Activated B cell treated with CpG ODN at 0.5 μM for 24 hours (primary cell): ENCODE measurements around the gene GAK. TPM values are rescaled to one million over a fixed set of nuclear protein-coding genes. Genes with fewer than 3 reads are reported as not detected.

ENCODE experiments used
- ATAC-seq: fragments of 200-7000 bp; cut with Tn5 transposase; one replicate; pipeline ENCODE4 v1.10.0; 2021; ENCODE audit warnings: low read depth, mild to moderate bottlenecking, moderate library complexity
- CTCF ChIA-PET: fragments of 350-600 bp; sonication (Branson Sonifier 250); formaldehyde crosslinking; loops from one replicate; lab custom pipeline; 2021; ENCODE audit warnings: antibody characterized with exemption; lab: Charles Lee
- POLR2A ChIA-PET: fragments of 350-600 bp; sonication (Branson Sonifier 250); formaldehyde crosslinking; loops from one replicate; lab custom pipeline; 2021; ENCODE audit warnings: antibody characterized with exemption; lab: Charles Lee
- DNase-seq: peaks from one replicate; pipeline ENCODE4 v3.0.0; 2022
- H3K27ac Mint-ChIP-seq: one replicate; pipeline ENCODE4 v1.8.0; 2020; ENCODE audit warnings: mixed read lengths
- H3K27me3 Mint-ChIP-seq: one replicate; pipeline ENCODE4 v1.8.0; 2021; ENCODE audit warnings: mixed read lengths
- H3K36me3 Mint-ChIP-seq: one replicate; pipeline ENCODE4 v1.8.0; 2021; ENCODE audit warnings: low read depth, mixed read lengths
- H3K4me1 Mint-ChIP-seq: one replicate; pipeline ENCODE4 v1.8.0; 2021; ENCODE audit warnings: mixed read lengths
- H3K4me3 Mint-ChIP-seq: one replicate; pipeline ENCODE4 v1.8.0; 2020; ENCODE audit warnings: mild to moderate bottlenecking, mixed read lengths
- H3K9me3 Mint-ChIP-seq: one replicate; pipeline ENCODE4 v1.8.0; 2020; ENCODE audit warnings: mixed read lengths
- CTCF ChIP-seq: fragments of 200-600 bp; IDR thresholded peaks from one replicate; pipeline ENCODE4 v1.8.0; 2022; ENCODE audit warnings: antibody characterized with exemption, mild to moderate bottlenecking
- intact Hi-C: fragments of 100-400 bp; cut with micrococcal nuclease; formaldehyde crosslinking; loops from one replicate; pipeline ENCODE4 v1.15.1; 2024
- total RNA-seq: library from RNA; stranded (reverse); gene quantifications from 2 replicates; pipeline ENCODE4 v1.2.3, GENCODE V29; 2022

The GAK gene
- total RNA-seq, 1 donor from 2014 or later = 172 TPM

- ATAC-seq = no peak
- ChIA-PET CTCF (no interaction called here), POLR2A (no interaction called here)
- Mint-ChIP-seq H3K4me1 (no peaks in the 10 kb centered on the region), H3K27ac (no peak overlapping the region), H3K4me3 (no peak overlapping the region), H3K27me3 (no peaks in the 10 kb centered on the region), H3K36me3 (peaks cover 56% of the 10 kb centered on the region), H3K9me3 (no peaks in the 10 kb centered on the region)
- no peak for TF ChIP-seq CTCF
- intact Hi-C loops = no loop called here
- no peak for DNase-seq
These were observed 21.4 kb upstream of the GAK start for GRCh38 chr4:953574-953915.

- intact Hi-C loops = no loop called here
- Mint-ChIP-seq H3K27me3 (no peaks in the 10 kb centered on the region), H3K9me3 (no peaks in the 10 kb centered on the region), H3K27ac (no peak overlapping the region), H3K36me3 (peaks cover 52% of the 10 kb centered on the region), H3K4me1 (no peaks in the 10 kb centered on the region), H3K4me3 (no peak overlapping the region)
- CTCF ChIA-PET = no interaction called here
- DNase-seq (no peak), ATAC-seq (no peak)
- POLR2A ChIA-PET = no interaction called here
- no peak for TF ChIP-seq CTCF
These were observed 20.9 kb upstream of the GAK start for GRCh38 chr4:952881-953573.

DNA sequence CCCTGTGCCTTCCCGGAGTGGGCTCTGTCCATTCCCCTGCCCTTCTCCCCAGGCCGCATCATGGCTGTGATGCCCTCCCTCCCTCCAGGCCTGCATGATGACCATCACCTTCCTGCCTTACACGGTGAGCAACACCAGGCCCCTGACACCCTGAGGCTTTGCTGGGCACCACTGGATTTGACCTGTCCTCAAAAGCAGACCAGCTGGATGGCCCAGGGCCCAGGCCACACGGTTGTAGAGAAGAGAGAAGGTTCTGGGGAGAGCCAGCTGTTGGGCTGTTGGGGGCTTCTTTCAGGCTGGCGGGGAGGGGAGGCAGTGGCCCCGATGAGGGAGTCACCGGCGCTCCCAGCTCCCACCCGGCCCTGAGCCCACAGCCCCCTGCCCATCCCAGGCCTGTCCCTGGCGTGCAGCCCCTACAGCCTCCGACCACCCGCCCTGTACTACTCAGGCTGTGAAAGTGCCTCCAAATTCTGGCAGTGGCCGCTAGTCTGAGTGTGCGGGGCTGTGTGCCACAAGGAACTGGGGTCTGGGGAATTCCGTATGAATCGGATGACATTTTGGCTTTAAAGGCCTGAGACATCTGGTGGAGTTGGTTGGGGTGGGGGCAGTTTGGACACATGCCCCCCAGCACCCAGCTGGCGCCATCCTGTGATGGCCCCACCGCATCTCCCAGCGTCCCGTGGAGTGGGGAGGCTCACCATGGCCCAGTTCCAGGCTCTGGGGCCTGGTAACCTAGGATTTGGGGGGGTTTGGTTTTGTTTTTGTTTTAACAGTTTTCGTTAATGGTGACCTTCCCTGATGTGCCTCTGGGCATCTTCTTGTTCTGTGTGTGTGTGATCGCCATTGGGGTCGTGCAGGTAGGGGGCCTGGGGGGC is 19.7 kb upstream of the GAK start:
- no peaks in the 10 kb centered on the region for H3K27me3 Mint-ChIP-seq
- H3K9me3 Mint-ChIP-seq = no peaks in the 10 kb centered on the region
- peaks cover 4% of the 10 kb centered on the region for H3K4me1 Mint-ChIP-seq
- peaks cover 44% of the 10 kb centered on the region for H3K36me3 Mint-ChIP-seq
- POLR2A ChIA-PET = no interaction called here
- no peak for DNase-seq
- no peak for TF ChIP-seq CTCF
- H3K4me3 Mint-ChIP-seq = no peak overlapping the region
- intact Hi-C loops = no loop called here
- ATAC-seq = no peak
- H3K27ac Mint-ChIP-seq = no peak overlapping the region
- CTCF ChIA-PET = no interaction called here

DNA sequence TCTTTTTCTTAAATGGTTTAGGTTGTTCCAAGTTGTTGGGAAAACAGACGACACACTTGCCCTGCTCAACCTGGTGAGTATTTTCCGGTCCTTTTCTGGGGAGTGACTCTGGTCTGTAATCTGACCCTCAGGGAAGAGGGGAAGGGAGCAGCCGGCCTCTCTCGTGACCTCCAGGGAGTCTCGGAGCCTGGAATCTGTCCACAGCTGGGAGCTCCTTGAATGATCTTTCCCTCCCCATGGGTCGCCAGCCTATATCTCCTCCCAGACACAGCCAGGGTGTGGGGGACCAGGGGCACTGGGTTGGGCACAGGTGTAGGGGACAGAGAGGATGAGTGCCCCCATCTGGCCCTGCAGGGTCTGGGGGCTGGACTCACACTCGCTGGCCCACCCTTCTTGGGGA is 19.1 kb upstream of the GAK start:
- ATAC-seq (no peak), DNase-seq (no peak)
- peaks cover 7% of the 10 kb centered on the region for H3K4me1 Mint-ChIP-seq
- H3K27me3 Mint-ChIP-seq = no peaks in the 10 kb centered on the region
- H3K4me3 Mint-ChIP-seq = no peak overlapping the region
- no peaks in the 10 kb centered on the region for H3K9me3 Mint-ChIP-seq
- intact Hi-C loops = no loop called here
- H3K27ac Mint-ChIP-seq = no peak overlapping the region
- CTCF ChIA-PET = no interaction called here
- POLR2A ChIA-PET = no interaction called here
- TF ChIP-seq CTCF = no peak
- H3K36me3 Mint-ChIP-seq = peaks cover 40% of the 10 kb centered on the region

- DNase-seq (no peak), ATAC-seq (no peak)
- Mint-ChIP-seq H3K4me1 (peaks cover 11% of the 10 kb centered on the region), H3K27me3 (no peaks in the 10 kb centered on the region), H3K9me3 (no peaks in the 10 kb centered on the region), H3K36me3 (peaks cover 36% of the 10 kb centered on the region), H3K27ac (no peak overlapping the region), H3K4me3 (no peak overlapping the region)
- ChIA-PET POLR2A (no interaction called here), CTCF (no interaction called here)
- intact Hi-C loops = no loop called here
- no peak for TF ChIP-seq CTCF
These were observed 18.3 kb upstream of the GAK start for GRCh38 chr4:950136-951020.
